ENCODE results near the gene UAP1. TPM values are rescaled to one million over a fixed set of nuclear protein-coding genes. Genes with fewer than 3 reads are reported as not detected.

The UAP1 gene
- total and polyA plus RNA-seq, 8 donors = 38.7 to 53.8 (median 46.6) TPM

- no peaks in the 10 kb centered on the region for H3K27me3 ChIP-seq
These were observed 18.3 kb upstream of the UAP1 start for GRCh38 chr1:162543228-162543627.

DNA sequence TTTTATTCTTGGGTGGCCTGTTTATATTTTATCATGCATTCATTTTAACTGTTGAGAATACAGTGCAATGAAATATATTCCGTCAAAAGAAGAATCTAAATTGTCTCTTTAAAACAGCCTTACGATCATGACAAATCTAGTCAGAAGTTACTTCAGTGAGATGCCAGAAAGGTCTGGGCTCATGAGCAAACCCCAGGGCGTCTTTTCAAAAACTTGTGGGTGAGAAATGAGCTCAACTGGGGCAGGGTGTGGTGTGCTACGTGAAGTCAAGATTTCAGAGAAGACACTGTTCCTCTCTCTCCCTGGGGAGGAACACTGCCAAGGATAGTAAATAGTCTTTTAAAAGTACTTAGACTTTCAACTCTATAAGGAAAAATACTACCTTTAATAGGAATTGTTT is 13.4 kb upstream of the UAP1 start:
- Histone ChIP-seq H3K36me3 (no peaks in the 10 kb centered on the region), H3K9me3 (no peaks in the 10 kb centered on the region), H3K4me3 (no peak overlapping the region), H3K4me1 (no peaks in the 10 kb centered on the region), H3K27ac (no peak overlapping the region), H3K27me3 (no peaks in the 10 kb centered on the region)
- no peak for FAIRE-seq
- intact Hi-C loops (cut with DNase I) = no loop called here
- no peak for TF ChIP-seq CTCF (IDR thresholded peaks at IDR 0.05)
- WGBS, 2 donors = 91 to 93% methylated on average over 4 of the region's 4 CpGs
- DNase-seq = no peak
- peak in 1 of 4 donors; percentile 44 for ATAC-seq

More at GRCh38 chr1:162543228-162543627, 18.3 kb upstream of the UAP1 start:
- WGBS, 2 donors = 94 to 95% methylated on average over 3 of the region's 3 CpGs
- intact Hi-C loops (cut with DNase I) = no loop called here
- DNase-seq (no peak), ATAC-seq (no peak), FAIRE-seq (no peak)
- Histone ChIP-seq H3K4me1 (no peaks in the 10 kb centered on the region), H3K27ac (no peak overlapping the region), H3K9me3 (no peaks in the 10 kb centered on the region), H3K36me3 (no peaks in the 10 kb centered on the region), H3K4me3 (no peak overlapping the region)
- TF ChIP-seq CTCF (IDR thresholded peaks at IDR 0.05) = no peak

DNA sequence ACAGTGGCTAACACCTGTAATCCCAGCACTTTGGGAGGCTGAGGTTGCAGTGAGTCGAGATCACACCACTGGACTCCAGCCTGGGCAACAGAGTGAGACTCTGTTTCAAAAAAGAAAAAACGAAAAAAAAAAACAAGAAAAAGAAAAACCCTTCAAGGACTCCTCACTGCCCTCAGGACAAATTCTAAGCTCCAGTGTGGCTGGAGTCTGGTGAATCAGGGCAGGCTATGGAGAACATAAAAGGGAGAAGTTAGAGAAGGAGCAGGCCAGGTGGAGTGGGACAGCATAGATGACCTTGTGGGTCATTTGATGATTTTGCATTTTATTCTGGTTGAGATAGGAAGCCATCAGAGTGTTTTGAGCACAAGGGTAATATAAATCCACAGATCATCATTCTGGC is 12.5 kb upstream of the UAP1 start:
- Histone ChIP-seq H3K4me1 (no peaks in the 10 kb centered on the region), H3K4me3 (no peak overlapping the region), H3K27ac (no peak overlapping the region), H3K27me3 (no peaks in the 10 kb centered on the region), H3K36me3 (no peaks in the 10 kb centered on the region), H3K9me3 (no peaks in the 10 kb centered on the region)
- ATAC-seq (no peak), DNase-seq (no peak), FAIRE-seq (no peak)
- 66 to 92% methylated on average over 2 of the region's 2 CpGs for WGBS, 2 donors
- intact Hi-C loops (cut with DNase I) = no loop called here
- no peak for TF ChIP-seq CTCF (IDR thresholded peaks at IDR 0.05)

DNA sequence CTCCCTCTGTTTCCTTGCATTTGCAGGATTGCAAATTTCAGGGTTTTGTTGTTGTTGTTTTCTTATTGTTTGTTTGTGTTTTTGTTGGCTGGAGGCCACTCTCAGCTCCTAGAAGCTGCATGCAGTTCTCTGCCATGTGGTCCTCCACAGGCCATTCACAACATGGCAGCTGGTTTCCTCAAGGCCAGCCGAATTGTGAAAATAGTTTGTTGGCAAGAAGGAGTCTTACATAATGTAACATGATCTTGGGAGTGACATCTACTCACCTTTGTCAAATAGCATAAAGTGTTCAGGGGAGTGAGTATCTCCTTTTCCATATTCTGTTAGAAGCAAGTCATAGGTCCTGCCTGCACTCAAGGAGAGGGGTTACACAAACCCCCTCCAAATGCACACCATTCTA is 10.6 kb upstream of the UAP1 start:
- H3K4me3 ChIP-seq = no peak overlapping the region
- peak in 1 of 6 donors; percentile 34 for DNase-seq
- no peak for FAIRE-seq
- H3K27ac ChIP-seq = no peak overlapping the region
- ATAC-seq = peak; percentile 54 to 94 (median 84)
- 44 to 47% methylated on average over 1 of the region's 1 CpG for WGBS, 2 donors
- intact Hi-C loops (cut with DNase I) = no loop called here
- H3K9me3 ChIP-seq = no peaks in the 10 kb centered on the region
- H3K4me1 ChIP-seq = no peaks in the 10 kb centered on the region
- TF ChIP-seq CTCF (IDR thresholded peaks at IDR 0.05) = no peak
- H3K36me3 ChIP-seq = no peaks in the 10 kb centered on the region
- no peaks in the 10 kb centered on the region for H3K27me3 ChIP-seq

DNA sequence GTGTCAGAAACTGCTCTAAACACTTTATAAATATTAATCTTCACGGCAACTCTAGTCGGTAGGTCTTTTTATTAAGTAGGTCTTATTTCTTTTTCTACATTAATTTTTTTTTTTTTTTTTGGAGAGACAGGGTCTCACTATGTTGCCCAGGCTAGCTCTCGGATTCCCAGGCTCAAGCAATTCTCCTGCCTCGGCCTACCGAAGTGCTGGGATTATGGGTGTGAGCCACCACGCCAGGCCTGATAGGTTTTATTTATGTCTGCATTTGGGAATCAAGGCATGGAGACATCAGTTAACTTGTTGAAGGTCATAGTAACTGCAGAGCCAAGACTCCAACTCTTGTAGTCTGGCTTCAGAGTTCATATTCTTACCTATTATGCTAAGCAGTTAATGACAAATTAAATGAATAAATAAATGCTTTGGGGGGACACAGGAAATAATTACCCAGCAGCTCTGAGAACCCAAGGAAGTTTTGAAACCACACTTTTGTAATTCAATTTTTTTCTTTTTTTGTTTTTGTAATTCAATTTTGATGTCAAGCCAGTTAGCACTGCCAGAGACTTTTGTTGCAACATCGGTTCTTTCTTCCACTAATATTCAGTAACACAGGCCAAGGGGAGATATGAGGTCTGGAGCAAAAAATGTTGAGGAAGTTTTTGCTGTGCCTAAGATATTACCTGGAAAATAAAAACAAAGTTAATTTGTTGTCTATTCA is 9.4 kb upstream of the UAP1 start:
- Histone ChIP-seq H3K4me1 (no peaks in the 10 kb centered on the region), H3K36me3 (no peaks in the 10 kb centered on the region), H3K9me3 (no peaks in the 10 kb centered on the region), H3K27ac (no peak overlapping the region), H3K27me3 (no peaks in the 10 kb centered on the region), H3K4me3 (no peak overlapping the region)
- no peak for TF ChIP-seq CTCF (IDR thresholded peaks at IDR 0.05)
- DNase-seq (no peak), FAIRE-seq (no peak), ATAC-seq (peak in 1 of 4 donors; percentile 43)
- intact Hi-C loops (cut with DNase I) = no loop called here
- WGBS, 2 donors = 81 to 89% methylated on average over 7 of the region's 7 CpGs
